Liver (tissue), 3 donors: ENCODE data around the gene DNAH6.

ENCODE experiments used
- ATF3 ChIP-seq: IDR thresholded peaks from 2 replicates; pipeline ENCODE4 v1.6.1; 2016; ENCODE audit warnings: antibody characterized with exemption
- CTCF ChIP-seq: fragments of 150-350 bp; IDR thresholded peaks from 2 replicates; pipeline ENCODE4 v1.5.1; 2017; ENCODE audit warnings: improper control_type of control experiment, low read depth, low read length; ENCODE audit not compliant: missing input control
- EGR1 ChIP-seq, 2 donors: IDR thresholded peaks; 2 replicates each; pipeline ENCODE4 v1.6.1; 2016 to 2018; ENCODE audit warnings: antibody characterized with exemption in 2 of 2, low read depth in 2 of 2
- FOXA1 ChIP-seq: IDR thresholded peaks from 2 replicates; pipeline ENCODE4 v1.6.1; 2016; ENCODE audit warnings: antibody characterized with exemption
- GABPA ChIP-seq, 2 donors: IDR thresholded peaks in 1 of 2; conservative IDR thresholded peaks in 1 of 2; 2 replicates each; pipeline ENCODE4 v1.6.1; 2016; ENCODE audit warnings: antibody characterized with exemption in 2 of 2, mild to moderate bottlenecking in 1 of 2, moderate library complexity in 1 of 2
- JUND ChIP-seq, 2 donors: IDR thresholded peaks; 2 replicates each; pipeline ENCODE4 v1.6.1; 2016; ENCODE audit warnings: antibody characterized with exemption in 2 of 2
- MAX ChIP-seq: IDR thresholded peaks from 2 replicates; pipeline ENCODE4 v1.6.1; 2016; ENCODE audit warnings: antibody characterized with exemption
- NR2F2 ChIP-seq: IDR thresholded peaks from 2 replicates; pipeline ENCODE4 v1.6.1; 2016; ENCODE audit warnings: antibody characterized with exemption
- RAD21 ChIP-seq, 2 donors: IDR thresholded peaks; 2 replicates each; pipeline ENCODE4 v1.6.1; 2016; ENCODE audit warnings: antibody characterized with exemption in 2 of 2, mild to moderate bottlenecking in 2 of 2
- REST ChIP-seq: IDR thresholded peaks from 2 replicates; pipeline ENCODE4 v1.6.1; 2016; ENCODE audit warnings: antibody characterized with exemption, mild to moderate bottlenecking
- RXRA ChIP-seq, 2 donors: IDR thresholded peaks; 2 replicates each; pipeline ENCODE4 v1.6.1; 2017 to 2018; ENCODE audit warnings: antibody characterized with exemption in 2 of 2, mild to moderate bottlenecking in 1 of 2
- ZBTB33 ChIP-seq: IDR thresholded peaks from 2 replicates; pipeline ENCODE4 v1.6.1; 2016; ENCODE audit warnings: antibody characterized with exemption
- donor health status: healthy.
- donor health status: healthy.

GRCh38 chr2:84534225-84534624, 17.9 kb downstream of the DNAH6 start:
- TF ChIP-seq CTCF (no peak), REST (no peak), ZBTB33 (no peak), RAD21 (IDR thresholded peaks at IDR 0.05) (no peak), EGR1 (IDR thresholded peaks at IDR 0.05; ENCODE audit: low read depth in 2 of 2) (no peak), JUND (IDR thresholded peaks at IDR 0.05) (no peak), GABPA (IDR thresholded peaks at IDR 0.05 in 1 of 2, conservative IDR thresholded peaks at IDR 0.05 in 1 of 2) (no peak), MAX (no peak), FOXA1 (no peak), NR2F2 (no peak), RXRA (IDR thresholded peaks at IDR 0.05) (no peak), ATF3 (no peak)
